GM19025 (cell line): Measurements from ENCODE around the gene ARAF.

Source experiments
- ATAC-seq: cut with Tn5 transposase; IDR thresholded peaks from one replicate; pipeline ENCODE4 v1.9.1; 2021; ENCODE audit warnings: mild to moderate bottlenecking, low read depth, moderate library complexity; ENCODE audit not compliant: unreplicated experiment

The ARAF gene

GRCh38 chrX:47563801-47564315 lies 2.9 kb downstream of the ARAF start:
- ATAC-seq = no peak

- no peak for ATAC-seq
Observed at GRCh38 chrX:47564438-47565085, 3.6 kb downstream of the ARAF start.

- no peak for ATAC-seq
Observed at GRCh38 chrX:47566841-47567240, 5.8 kb downstream of the ARAF start.

GRCh38 chrX:47568656-47569295 lies 7.8 kb downstream of the ARAF start:
- ATAC-seq = no peak

GRCh38 chrX:47570794-47571193 lies 9.8 kb downstream of the ARAF start:
- no peak for ATAC-seq

- ATAC-seq = no peak
Observed at GRCh38 chrX:47571215-47571614, 10.2 kb downstream of the ARAF start.

GRCh38 chrX:47571896-47572295 lies 10.9 kb downstream of the ARAF start:
- no peak for ATAC-seq

GRCh38 chrX:47572773-47573340 lies 11.9 kb downstream of the ARAF start:
- ATAC-seq = no peak

- no peak for ATAC-seq
Observed at GRCh38 chrX:47573341-47574075, 12.5 kb downstream of the ARAF start.

GRCh38 chrX:47574076-47574546 lies 13.1 kb downstream of the ARAF start:
- no peak for ATAC-seq

GRCh38 chrX:47574547-47575301 lies 13.7 kb downstream of the ARAF start:
- no peak for ATAC-seq

GRCh38 chrX:47576021-47576898 lies 15.3 kb downstream of the ARAF start:
- ATAC-seq = no peak

GRCh38 chrX:47577424-47577823 lies 16.4 kb downstream of the ARAF start:
- no peak for ATAC-seq

GRCh38 chrX:47577901-47578300 lies 16.9 kb downstream of the ARAF start:
- no peak for ATAC-seq

- no peak for ATAC-seq
Observed at GRCh38 chrX:47578692-47579091, 17.7 kb downstream of the ARAF start.

- ATAC-seq = no peak
Observed at GRCh38 chrX:47579537-47579936, 18.5 kb downstream of the ARAF start.

- ATAC-seq = peak; percentile 88
Observed at GRCh38 chrX:47581731-47582647, 21.0 kb downstream of the ARAF start, which contains the start of gene TIMP1. TIMP1 (plus strand) TSS chrX:47582436; CDS start chrX:47583416, 980 bp downstream.

GRCh38 chrX:47583240-47583861 lies 22.3 kb downstream of the ARAF start:
- ATAC-seq = no peak
